RWPE2 (cell line): Measurements from ENCODE around the gene ARAP1.

Experiments used
- ATAC-seq: fragments of 200-7000 bp; cut with Tn5 transposase; 3 replicates; pipeline ENCODE4 v1.9.1; 2021; ENCODE audit warnings: low read depth
- DNase-seq: peaks from one replicate; pipeline ENCODE4 v3.0.0-alpha.2; 2020; ENCODE audit warnings: low spot score
- H3K27ac ChIP-seq: fragments of 450-650 bp; 2 replicates; pipeline ENCODE4 v1.5.1; 2017; ENCODE audit warnings: mild to moderate bottlenecking; ENCODE audit not compliant: poor library complexity, severe bottlenecking
- H3K27me3 ChIP-seq: fragments of 250-450 bp; sonication (Bioruptor Pico); 2 replicates; pipeline ENCODE4 v1.5.1; 2021; ENCODE audit warnings: mild to moderate bottlenecking, moderate library complexity; ENCODE audit not compliant: insufficient read depth, poor library complexity, severe bottlenecking
- H3K36me3 ChIP-seq: fragments of 250-450 bp; sonication (Bioruptor Pico); 2 replicates; pipeline ENCODE4 v1.5.1; 2020; ENCODE audit warnings: low read depth, mild to moderate bottlenecking, moderate library complexity
- H3K4me1 ChIP-seq: fragments of 250-450 bp; sonication (Bioruptor Pico); 2 replicates; pipeline ENCODE4 v1.5.1; 2021; ENCODE audit warnings: mild to moderate bottlenecking, moderate library complexity; ENCODE audit not compliant: insufficient read depth, poor library complexity, severe bottlenecking
- H3K4me3 ChIP-seq: fragments of 250-450 bp; sonication (Bioruptor Pico); 2 replicates; pipeline ENCODE4 v1.5.1; 2021; ENCODE audit warnings: mild to moderate bottlenecking, moderate library complexity; ENCODE audit not compliant: severe bottlenecking
- H3K9me3 ChIP-seq: fragments of 250-450 bp; sonication (Bioruptor Pico); 2 replicates; pipeline ENCODE4 v1.5.1; 2021; ENCODE audit warnings: mild to moderate bottlenecking, moderate library complexity; ENCODE audit not compliant: severe bottlenecking
- CTCF ChIP-seq: fragments of 450-650 bp; IDR thresholded peaks from one replicate; pipeline ENCODE4 v1.5.1; 2017; ENCODE audit warnings: mild to moderate bottlenecking, moderate library complexity; ENCODE audit not compliant: poor library complexity, severe bottlenecking

ARAP1 gene

GRCh38 chr11:72673943-72674828 is 78.0 kb downstream of the ARAP1 start, which contains the start of gene PDE2A:
Gene PDE2A (minus strand): TSS chr11:72674422. CDS start chr11:72674207, 215 bp downstream.
- no peak for TF ChIP-seq CTCF
- H3K4me3 ChIP-seq, result no peak within 1 kb of the TSS
- H3K4me1 ChIP-seq, result no peaks in the 10 kb centered on the region
- ATAC-seq (no peak), DNase-seq (no peak)
- no peaks in the 10 kb centered on the region for H3K36me3 ChIP-seq
- no peaks in the 10 kb centered on the region for H3K9me3 ChIP-seq
- peaks cover 59% of the 10 kb centered on the region for H3K27me3 ChIP-seq
- H3K27ac ChIP-seq, result no peak within 1 kb of the TSS

GRCh38 chr11:72673284-72673942 is 78.8 kb downstream of the ARAP1 start:
- no peaks in the 10 kb centered on the region for H3K36me3 ChIP-seq
- no peak for TF ChIP-seq CTCF
- peaks cover 52% of the 10 kb centered on the region for H3K27me3 ChIP-seq
- H3K4me1 ChIP-seq, result no peaks in the 10 kb centered on the region
- no peak for ATAC-seq
- H3K4me3 ChIP-seq, result no peak overlapping the region
- DNase-seq, result no peak
- no peaks in the 10 kb centered on the region for H3K9me3 ChIP-seq
- H3K27ac ChIP-seq, result no peak overlapping the region

GRCh38 chr11:72672597-72673238 is 79.5 kb downstream of the ARAP1 start:
- Histone ChIP-seq H3K27me3 (peaks cover 47% of the 10 kb centered on the region), H3K4me1 (no peaks in the 10 kb centered on the region), H3K27ac (no peak overlapping the region), H3K36me3 (no peaks in the 10 kb centered on the region), H3K9me3 (no peaks in the 10 kb centered on the region), H3K4me3 (no peak overlapping the region)
- DNase-seq (no peak), ATAC-seq (no peak)
- TF ChIP-seq CTCF, result no peak

GRCh38 chr11:72671152-72672099 is 80.8 kb downstream of the ARAP1 start:
- Histone ChIP-seq H3K27ac (no peak overlapping the region), H3K27me3 (peaks cover 34% of the 10 kb centered on the region), H3K4me3 (no peak overlapping the region), H3K36me3 (no peaks in the 10 kb centered on the region), H3K9me3 (no peaks in the 10 kb centered on the region), H3K4me1 (no peaks in the 10 kb centered on the region)
- ATAC-seq, result no peak
- no peak for TF ChIP-seq CTCF
- no peak for DNase-seq
